Activated CD4-positive, alpha-beta T cell treated with anti-CD3 and anti-CD28 coated beads, Interleukin-2, amount 50 U/mL, for 16 hours (primary cell): Measurements from ENCODE around the gene PIK3R6.

ENCODE experiments used
- DNase-seq: peaks from one replicate; pipeline ENCODE4 v3.0.0-alpha.2; 2020

The PIK3R6 gene

DNA sequence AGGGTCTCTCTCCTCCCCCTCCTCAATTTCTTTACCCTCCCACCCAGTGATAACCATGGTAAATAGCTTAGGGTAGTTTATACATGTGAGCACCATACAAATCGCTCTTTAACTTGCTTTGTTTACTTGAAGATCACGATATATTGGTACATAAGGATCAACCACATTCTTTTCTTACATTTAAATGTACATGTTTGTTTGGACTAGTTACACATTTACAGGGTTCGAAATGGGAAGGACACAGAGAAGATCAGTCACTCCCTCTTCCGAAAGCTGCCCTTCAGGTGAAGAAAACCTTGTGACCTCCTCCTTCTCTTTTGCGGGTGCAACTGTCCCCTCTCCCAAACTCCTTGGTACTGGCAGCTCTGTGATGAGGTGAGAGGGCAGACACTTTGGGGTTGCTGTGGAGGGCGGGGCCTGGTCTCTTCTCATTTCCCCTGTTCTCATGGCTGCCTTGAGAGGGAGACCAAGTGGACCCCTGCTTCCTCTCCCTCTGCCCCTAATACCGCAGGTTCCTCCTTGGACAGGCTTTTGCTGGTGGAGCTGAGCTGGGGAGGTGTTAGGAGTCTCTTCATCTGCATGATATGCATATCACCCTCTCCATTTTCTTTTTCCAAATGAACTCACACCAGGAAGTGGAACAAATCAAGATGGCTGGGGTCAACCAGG is 4.7 kb upstream of the PIK3R6 start:
- DNase-seq = no peak

DNA sequence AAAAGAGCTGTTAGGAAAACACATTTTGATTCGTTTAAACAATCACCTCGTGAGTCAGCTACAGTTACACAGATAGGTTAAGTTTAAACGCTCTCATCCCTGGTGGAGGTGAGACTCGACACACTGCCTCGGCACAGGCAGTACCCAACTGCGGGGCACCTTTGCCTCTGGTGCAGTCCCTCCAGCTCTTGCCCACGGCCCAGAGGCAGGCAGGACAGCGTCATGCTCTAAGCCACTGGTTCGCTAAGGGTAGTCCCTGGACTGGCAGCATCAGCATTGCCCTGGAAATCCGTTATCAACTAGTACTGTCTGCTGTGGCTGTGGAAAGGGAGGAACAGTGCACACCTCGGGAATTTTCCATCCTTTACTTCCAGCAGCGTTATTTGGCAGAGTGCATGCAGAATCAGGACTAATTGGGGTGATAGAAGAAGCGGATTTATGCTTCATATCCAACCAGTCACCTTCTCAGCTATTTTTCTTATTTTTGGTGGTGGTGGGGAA is 3.7 kb upstream of the PIK3R6 start:
- no peak for DNase-seq

GRCh38 chr17:8870406-8871040 is 3.0 kb upstream of the PIK3R6 start:
- no peak for DNase-seq

- DNase-seq = no peak
Measured at GRCh38 chr17:8869114-8869815, 1.8 kb upstream of the PIK3R6 start.

DNA sequence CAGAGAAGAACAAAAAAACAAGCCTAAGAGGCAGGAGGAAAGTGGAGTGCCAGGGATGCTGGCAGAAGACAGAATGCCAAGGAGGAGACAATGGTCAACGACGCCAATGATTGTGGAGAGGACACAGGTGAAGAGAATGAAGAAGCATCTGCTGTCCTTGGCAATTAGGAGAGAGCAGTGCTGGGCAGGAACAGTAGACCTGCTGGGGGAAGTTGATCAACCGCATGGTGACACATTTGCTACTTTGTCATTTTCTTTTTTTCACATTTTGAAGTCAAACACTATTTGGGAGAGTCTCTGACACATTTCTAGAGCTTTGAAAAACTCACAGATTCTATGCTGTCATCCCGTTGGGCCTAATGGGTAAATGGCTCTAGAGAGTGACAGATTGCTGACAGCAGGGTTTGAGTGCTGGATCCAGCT is 1.1 kb upstream of the PIK3R6 start:
- peak; percentile 73 for DNase-seq

- no peak for DNase-seq
Measured at GRCh38 chr17:8868092-8868491, 618 bp upstream of the PIK3R6 start.

DNA sequence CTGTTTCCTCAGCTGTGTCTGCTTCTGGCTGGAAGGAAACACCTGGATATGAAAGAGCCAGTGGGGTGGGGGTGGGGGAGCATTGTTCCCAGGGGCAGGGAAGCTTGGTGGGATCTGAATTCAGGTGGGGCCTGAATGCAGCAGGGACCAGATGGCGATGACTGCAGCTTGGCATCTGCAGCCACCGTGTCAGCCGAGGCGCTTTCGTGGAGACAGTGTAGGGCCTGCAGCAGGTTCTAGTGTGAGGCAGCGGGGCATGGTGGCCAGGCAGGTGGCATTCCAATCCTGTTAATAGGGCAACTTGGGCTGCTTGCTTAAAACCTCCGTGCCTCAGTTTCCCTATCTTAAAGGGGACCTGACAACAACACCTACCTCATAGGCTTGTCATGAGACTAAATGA is 1.7 kb downstream of the PIK3R6 start:
- no peak for DNase-seq

DNA sequence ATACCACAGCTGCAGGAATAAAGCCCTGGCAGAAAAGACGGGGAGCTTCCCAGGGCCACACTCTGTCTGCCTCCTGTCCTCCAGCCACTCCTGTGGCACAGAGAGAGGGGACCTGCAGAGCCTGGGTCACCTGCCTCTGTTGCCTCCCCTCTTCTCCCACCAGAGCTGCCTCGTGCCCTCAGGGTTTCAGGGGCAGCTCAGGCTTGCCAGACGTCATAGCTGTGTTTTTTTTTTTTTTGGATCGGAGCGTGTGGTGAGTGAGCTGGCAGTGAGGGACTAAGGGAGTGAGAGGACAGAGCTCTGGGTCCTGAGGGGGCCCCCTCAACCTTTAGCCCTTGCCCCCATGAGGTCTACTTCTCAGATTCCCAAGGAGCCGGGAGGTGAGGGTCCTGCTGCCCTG is 2.1 kb downstream of the PIK3R6 start:
- no peak for DNase-seq

DNA sequence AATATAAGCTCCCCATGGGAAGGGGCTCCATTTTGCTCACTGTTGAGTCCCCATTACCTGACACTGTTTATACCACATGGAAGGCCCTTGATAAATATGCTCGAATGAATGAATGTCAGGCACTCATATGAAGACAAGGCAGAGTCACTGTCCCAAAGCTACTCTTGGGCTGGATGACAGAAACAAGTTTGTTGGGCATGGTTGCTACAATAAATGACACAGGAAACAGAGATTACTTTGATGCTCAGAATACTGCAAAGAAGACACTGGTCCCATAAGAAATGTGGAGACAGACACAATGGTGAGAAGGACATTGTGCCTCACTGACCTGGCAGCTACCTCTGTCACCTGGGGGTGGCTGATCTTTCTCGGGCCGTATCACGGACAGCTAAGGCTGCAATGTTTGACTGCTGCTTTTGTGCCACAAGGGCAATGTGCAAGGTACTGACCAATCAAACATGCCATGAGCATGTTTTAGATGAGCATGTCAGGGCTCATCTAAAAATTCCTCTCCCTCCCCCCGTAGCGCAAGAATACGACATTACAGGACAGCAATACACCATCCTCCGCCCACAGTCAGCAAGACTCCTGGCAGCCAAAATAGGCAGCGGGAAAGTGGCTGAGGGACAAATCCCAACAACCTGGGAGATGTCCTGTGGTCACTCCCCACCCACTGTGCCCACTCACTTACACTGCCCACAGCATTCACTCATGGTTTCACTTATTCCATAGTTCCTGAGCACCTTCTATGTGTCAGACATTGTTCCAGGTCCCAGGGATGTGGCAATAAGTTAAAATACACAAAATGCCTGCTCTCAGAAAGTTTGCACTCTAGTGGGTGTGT is 5.0 kb downstream of the PIK3R6 start:
- DNase-seq = no peak

DNA sequence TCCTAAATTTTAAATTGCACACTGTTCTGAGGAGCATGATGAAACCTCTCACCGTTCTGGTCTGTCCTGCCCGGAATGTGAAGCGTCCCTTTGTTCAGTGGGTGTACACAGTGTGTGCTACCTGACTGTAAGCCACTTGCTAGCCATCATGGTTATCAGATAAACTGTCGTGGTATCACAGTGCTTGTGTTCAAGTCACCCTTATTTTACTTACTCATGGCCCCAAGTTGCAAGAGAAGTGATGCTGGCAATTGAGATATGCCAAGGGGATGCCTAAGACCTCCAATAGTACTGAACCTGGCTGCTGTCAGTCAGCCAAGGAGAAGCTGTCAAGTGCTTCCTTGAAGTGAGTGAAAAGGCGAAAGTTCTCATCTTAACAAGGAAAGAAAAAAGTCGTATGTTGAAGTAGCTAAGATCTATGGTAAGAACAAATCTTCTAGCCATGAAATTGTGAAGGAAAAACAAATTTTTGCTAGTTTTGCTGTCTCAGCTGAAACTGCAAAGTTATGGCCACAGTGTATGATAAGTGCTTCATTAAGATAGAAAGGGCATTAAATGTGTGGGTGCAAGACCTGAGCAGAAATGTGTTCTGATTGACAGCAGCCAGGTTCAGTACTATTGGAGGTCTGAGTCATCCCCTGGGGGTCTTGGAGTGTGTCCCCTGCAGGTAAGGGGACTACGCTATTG is 5.8 kb downstream of the PIK3R6 start:
- DNase-seq = no peak

- DNase-seq = no peak
Measured at GRCh38 chr17:8859804-8860430, 7.6 kb downstream of the PIK3R6 start.

DNA sequence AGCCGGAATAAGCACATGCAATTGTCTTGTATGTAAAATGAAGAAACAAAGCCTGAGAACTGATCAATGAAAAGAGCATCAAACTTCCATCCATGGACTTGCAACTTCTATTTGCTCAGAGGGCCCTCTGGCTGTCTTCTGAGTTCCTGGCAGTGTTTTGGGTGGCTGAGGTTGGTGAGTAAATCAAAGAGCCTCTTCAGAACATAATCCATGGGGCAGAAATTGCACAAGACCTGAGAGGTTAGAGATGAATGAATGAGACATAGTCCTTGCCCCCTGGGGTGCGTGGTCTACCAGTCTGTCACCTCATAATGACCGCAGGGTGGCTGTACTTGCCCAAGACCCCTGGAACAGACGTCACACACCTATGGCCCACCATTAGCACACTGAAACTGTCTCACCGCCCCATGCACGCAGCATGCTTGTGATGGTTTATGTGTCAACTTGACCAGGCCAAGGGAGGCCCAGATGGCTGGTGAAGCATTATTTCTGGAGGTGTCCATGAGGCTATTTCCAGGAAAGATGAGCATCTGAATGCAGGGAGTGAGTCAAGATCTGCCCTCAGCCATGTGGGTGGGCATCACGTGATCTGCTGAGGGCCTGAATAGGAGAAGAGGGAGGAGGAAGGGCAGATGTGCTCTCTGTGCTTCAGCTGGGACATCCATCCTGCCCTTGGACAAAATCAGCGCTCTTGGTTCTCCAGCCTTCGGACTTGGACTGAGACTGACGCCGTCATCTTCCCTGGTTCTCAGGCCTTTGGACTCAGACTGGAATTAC is 8.3 kb downstream of the PIK3R6 start:
- DNase-seq = peak; percentile 76

- peak; percentile 85 for DNase-seq
Measured at GRCh38 chr17:8857919-8858318, 9.6 kb downstream of the PIK3R6 start.

DNA sequence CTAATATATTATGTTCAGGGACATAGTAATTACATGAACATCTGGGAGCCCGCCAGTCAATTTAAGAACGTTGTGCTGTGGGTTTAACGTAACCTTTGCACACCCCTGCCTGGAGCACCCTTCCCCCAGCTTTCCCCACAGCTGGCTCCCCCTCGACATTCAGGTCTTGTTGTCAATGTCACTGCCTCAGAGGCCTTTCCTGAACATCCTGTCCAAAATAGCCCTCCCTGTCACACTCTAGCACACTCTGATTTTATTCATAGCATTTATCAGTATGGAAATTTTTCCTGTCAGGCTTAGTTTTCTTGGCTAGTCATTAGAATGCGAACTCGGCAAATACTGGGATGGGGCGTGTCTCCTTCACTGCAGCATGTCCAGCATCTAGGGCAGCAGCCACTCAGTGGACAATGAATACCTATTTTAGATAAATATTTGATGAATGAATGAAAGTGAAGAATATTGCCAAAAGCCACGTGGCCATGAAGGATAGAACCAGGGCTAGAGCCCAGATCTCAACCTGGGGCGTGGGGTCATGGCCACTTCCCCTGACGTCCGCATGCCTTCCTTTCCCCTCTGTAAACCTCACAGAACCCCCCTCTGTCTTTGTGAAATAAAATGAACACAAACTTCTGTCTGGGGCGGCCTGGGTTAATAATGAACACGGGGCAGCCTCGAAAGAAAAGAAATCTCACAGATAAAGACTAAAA is 10.5 kb downstream of the PIK3R6 start:
- peak; percentile 34 for DNase-seq

DNA sequence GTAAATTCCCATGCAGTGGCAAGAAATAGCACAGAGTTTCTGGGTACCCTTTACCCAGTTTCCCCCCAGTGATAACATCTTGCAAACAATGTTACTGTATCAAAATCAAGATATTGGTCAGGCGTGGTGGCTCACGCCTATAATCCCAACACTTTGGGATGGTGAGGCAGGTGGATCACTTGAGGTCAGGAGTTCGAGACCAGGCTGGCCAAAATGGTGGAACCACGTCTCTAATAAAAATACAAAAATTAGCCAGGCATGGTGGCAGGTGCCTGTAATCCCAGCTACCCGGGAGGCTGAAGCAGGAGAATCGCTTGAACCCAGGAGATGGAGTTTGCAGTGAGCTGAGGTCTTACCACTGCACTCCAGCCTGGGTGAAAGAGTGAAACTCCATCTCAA is 11.3 kb downstream of the PIK3R6 start:
- DNase-seq = peak; percentile 28

DNA sequence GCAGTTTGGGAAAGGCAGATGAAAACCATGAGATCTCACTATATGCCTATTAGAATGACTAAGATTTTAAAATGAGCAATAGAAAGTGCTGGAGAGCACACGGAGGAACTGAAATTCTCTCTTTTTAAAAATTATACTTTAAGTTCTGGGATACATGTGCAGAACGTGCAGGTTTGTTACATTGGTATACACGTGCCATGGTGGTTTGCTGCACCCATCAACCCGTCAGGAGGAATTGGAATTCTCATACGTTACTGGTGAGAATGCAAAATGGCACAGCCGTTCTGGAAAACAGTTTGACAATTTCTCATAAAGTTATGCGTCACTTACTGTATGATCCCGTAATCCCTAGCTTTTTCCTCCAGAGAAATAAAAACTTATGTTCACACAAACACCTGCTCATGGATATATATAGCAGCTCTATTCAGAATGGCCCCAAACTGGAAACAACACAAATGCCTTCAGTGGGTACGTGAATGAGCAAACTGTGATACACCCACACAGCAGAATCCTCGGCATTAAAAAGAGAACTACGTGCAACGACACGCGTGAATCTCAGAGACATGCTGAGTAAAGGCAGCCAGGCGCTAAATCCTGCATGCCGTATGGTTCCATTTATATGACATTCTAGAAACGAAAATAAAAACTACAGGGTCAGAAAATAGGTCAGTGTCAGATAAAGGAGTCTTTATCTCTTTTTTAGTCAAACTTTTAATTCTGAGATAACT is 11.8 kb downstream of the PIK3R6 start:
- DNase-seq = peak; percentile 34

- no peak for DNase-seq
Measured at GRCh38 chr17:8851600-8851999, 15.9 kb downstream of the PIK3R6 start.

DNA sequence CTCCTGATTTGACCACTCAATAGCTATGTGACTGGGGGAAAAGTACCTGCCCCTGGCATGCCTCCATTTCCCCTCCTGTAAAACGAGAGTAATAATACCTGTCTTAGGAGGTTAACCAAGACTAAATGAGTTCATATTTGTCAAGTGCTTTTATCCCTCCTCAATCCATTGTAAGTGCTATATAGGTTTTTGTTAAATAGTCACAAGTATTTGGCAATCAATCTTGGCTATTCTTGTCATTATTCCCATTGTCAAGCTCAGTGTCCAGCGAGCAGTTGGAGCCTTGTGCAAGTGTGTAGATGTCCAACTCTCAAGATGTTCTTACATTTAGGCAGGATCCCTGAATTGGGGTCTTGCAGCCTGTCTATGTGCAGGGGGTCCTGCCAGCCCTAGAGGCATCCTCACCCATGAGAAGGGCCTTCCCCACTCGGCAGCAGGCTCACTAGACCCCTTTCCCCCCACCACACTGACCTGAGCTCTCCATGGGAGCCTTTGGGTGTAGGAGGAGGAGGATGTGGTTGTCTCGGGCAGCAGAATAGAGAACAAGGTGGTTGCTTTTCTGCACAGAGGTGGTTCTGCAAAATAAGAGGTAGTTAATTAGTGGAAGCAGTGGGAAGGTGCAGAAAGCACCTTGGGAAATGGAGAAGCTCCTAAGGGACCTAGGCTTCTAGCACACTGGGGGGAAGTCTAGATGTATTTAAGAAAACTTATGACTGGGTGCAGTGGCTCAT is 18.0 kb downstream of the PIK3R6 start:
- DNase-seq = no peak

- no peak for DNase-seq
Measured at GRCh38 chr17:8847891-8848290, 19.6 kb downstream of the PIK3R6 start.
